K562 (cell line): ENCODE data around the gene ZFYVE28.

Source experiments
- CTBP1 ChIP-seq: fragments of 450-650 bp; IDR thresholded peaks from 2 replicates; pipeline ENCODE4 v1.6.1; 2016; ENCODE audit warnings: borderline replicate concordance
- EP300 ChIP-seq: IDR thresholded peaks from 2 replicates; pipeline ENCODE4 v1.6.1; 2012; ENCODE audit warnings: low read length, improper control_type of control experiment
- HNRNPLL ChIP-seq: fragments of 200-400 bp; formaldehyde crosslinking; IDR thresholded peaks from 2 replicates; pipeline ENCODE4 v1.6.1; 2017; ENCODE audit warnings: low read length, low read depth, mild to moderate bottlenecking; ENCODE audit not compliant: poor library complexity, severe bottlenecking
- NFYB ChIP-seq: IDR thresholded peaks from 2 replicates; pipeline ENCODE4 v1.6.1; 2011; ENCODE audit warnings: mild to moderate bottlenecking, moderate library complexity; ENCODE audit not compliant: insufficient read length; ENCODE audit errors: extremely low read depth
- NR4A1 ChIP-seq, 2 experiments: fragments of 250-450 bp in 1 of 2; fragments of 450-650 bp in 1 of 2; sonication (Bioruptor Pico) in 1 of 2; IDR thresholded peaks; 2 replicates each; pipeline versions ENCODE4 v1.4.0 to v1.6.1; 2016 to 2020; ENCODE audit warnings: mild to moderate bottlenecking in 2 of 2, missing compliant biosample characterization in 1 of 2, missing genetic modification characterization in 1 of 2, moderate library complexity in 1 of 2
- SMAD3 ChIP-seq: fragments of 450-650 bp; formaldehyde crosslinking; conservative IDR thresholded peaks from 2 replicates; pipeline ENCODE4 v1.4.0; 2020; ENCODE audit warnings: mild to moderate bottlenecking
- SPI1 ChIP-seq: IDR thresholded peaks from 2 replicates; pipeline ENCODE4 v1.6.1; 2011; ENCODE audit warnings: low read depth, low read length, control low read depth, borderline replicate concordance
- UBTF ChIP-seq, 2 experiments: IDR thresholded peaks; 2 replicates each; pipeline ENCODE4 v1.6.1; 2012; ENCODE audit warnings: improper control_type of control experiment in 2 of 2, low read depth in 2 of 2, low read length in 2 of 2, borderline replicate concordance in 1 of 2
- ZNF318 ChIP-seq, 2 experiments: fragments of 450-650 bp; IDR thresholded peaks; 2 replicates each; pipeline ENCODE4 v1.6.1; 2016; ENCODE audit warnings: mild to moderate bottlenecking in 2 of 2, borderline replicate concordance in 1 of 2, low read depth in 1 of 2, moderate library complexity in 1 of 2
- TF ChIP-seq, protein P1 (sequence below), 3 experiments: IDR thresholded peaks in 2 of 3; conservative IDR thresholded peaks in 1 of 3; 2 replicates each; pipeline ENCODE4 v1.5.1; 2011 to 2012; ENCODE audit warnings: low read length in 3 of 3, mild to moderate bottlenecking in 3 of 3, control low read depth in 2 of 3, improper control_type of control experiment in 1 of 3, inconsistent platforms in 1 of 3, low read depth in 1 of 3, mixed read lengths in 1 of 3, moderate library complexity in 1 of 3; ENCODE audit not compliant: insufficient read depth in 2 of 3

DNA sequence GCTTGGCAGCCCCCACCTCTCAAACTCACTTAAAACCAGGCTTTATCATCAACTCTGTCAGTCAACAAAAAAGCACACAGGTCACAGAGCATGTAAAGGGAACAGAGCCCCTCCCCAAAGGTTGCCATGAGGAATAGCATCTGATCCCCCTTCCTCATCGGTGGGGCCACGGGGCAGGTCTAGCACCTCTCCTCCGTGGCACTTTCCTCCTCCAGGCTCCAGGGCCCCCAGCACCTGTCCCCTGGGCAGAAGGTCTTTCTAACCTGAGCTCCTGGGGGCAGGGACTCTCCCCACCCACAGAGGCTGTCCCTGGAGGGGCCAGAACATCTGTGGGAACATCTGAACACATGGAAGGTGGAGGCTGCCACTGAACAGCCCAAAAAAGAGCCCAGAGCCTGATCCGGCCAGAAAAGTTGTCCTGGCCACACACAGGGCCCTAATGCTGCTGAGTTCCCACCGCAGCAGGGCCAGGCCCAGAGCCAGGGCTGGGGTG lies 65.7 kb downstream of the ZFYVE28 start:
- TF ChIP-seq ZNF318 (IDR thresholded peaks at IDR 0.05; ENCODE audit: borderline replicate concordance in 1 of 2, low read depth in 1 of 2), result no peak
- TF ChIP-seq CTBP1, result no peak
- TF ChIP-seq, protein P1, sequence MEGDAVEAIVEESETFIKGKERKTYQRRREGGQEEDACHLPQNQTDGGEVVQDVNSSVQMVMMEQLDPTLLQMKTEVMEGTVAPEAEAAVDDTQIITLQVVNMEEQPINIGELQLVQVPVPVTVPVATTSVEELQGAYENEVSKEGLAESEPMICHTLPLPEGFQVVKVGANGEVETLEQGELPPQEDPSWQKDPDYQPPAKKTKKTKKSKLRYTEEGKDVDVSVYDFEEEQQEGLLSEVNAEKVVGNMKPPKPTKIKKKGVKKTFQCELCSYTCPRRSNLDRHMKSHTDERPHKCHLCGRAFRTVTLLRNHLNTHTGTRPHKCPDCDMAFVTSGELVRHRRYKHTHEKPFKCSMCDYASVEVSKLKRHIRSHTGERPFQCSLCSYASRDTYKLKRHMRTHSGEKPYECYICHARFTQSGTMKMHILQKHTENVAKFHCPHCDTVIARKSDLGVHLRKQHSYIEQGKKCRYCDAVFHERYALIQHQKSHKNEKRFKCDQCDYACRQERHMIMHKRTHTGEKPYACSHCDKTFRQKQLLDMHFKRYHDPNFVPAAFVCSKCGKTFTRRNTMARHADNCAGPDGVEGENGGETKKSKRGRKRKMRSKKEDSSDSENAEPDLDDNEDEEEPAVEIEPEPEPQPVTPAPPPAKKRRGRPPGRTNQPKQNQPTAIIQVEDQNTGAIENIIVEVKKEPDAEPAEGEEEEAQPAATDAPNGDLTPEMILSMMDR (IDR thresholded peaks at IDR 0.05 in 2 of 3, conservative IDR thresholded peaks at IDR 0.05 in 1 of 3; ENCODE audit: insufficient read depth in 2 of 3, low read depth in 1 of 3, low read length in 3 of 3), result no peak
- no peak for TF ChIP-seq UBTF (IDR thresholded peaks at IDR 0.05; ENCODE audit: borderline replicate concordance in 1 of 2, low read depth in 2 of 2, low read length in 2 of 2)
- no peak for TF ChIP-seq SPI1
- no peak for TF ChIP-seq NR4A1 (CRISPR knock-in tag; IDR thresholded peaks at IDR 0.05)
- TF ChIP-seq NR4A1 (tag; IDR thresholded peaks at IDR 0.05), result no peak
- no peak for TF ChIP-seq HNRNPLL
- no peak for TF ChIP-seq NFYB
- TF ChIP-seq EP300, result no peak
- no peak for TF ChIP-seq SMAD3 (CRISPR knock-in tag)
